ENCODE measurements around the gene UTP14C.
"Not testable (repeated sequence)": the region's sequence is repeated elsewhere in the genome, so short reads cannot be mapped to it uniquely, and the experiment has no call there.

Gene UTP14C

GRCh38 chr13:52024481-52024880 lies at the start of gene UTP14C:
Gene UTP14C (plus strand): TSS chr13:52024691. CDS start chr13:52028805, 4,114 bp downstream.
- DNase-seq (ENCODE audit: low spot score) = no peak

- DNase-seq (ENCODE audit: low spot score) = no peak
Measured at GRCh38 chr13:51976423-51976822, 48.1 kb upstream of the UTP14C start.

GRCh38 chr13:51976890-51977289 lies 47.6 kb upstream of the UTP14C start:
- DNase-seq (ENCODE audit: low spot score) = no peak

- no peak for DNase-seq (ENCODE audit: low spot score)
Measured at GRCh38 chr13:51977625-51978024, 46.9 kb upstream of the UTP14C start.

- DNase-seq (ENCODE audit: low spot score) = no peak
Measured at GRCh38 chr13:51978796-51979556, 45.5 kb upstream of the UTP14C start.

- DNase-seq (ENCODE audit: low spot score) = no peak
Measured at GRCh38 chr13:51980908-51981307, 43.6 kb upstream of the UTP14C start.

- no peak for DNase-seq (ENCODE audit: low spot score)
Measured at GRCh38 chr13:51981355-51981754, 43.1 kb upstream of the UTP14C start.

GRCh38 chr13:51983292-51983691 lies 41.2 kb upstream of the UTP14C start:
- not testable (repeated sequence) for DNase-seq (ENCODE audit: low spot score)

- not testable (repeated sequence) for DNase-seq (ENCODE audit: low spot score)
Measured at GRCh38 chr13:51984904-51985303, 39.6 kb upstream of the UTP14C start.

- no peak for DNase-seq (ENCODE audit: low spot score)
Measured at GRCh38 chr13:51988988-51989618, 35.4 kb upstream of the UTP14C start.

- DNase-seq (ENCODE audit: low spot score) = no peak
Measured at GRCh38 chr13:51993713-51994112, 30.8 kb upstream of the UTP14C start.

- peak; percentile 30 for DNase-seq (ENCODE audit: low spot score)
Measured at GRCh38 chr13:51995677-51996551, 28.6 kb upstream of the UTP14C start.

GRCh38 chr13:51996641-51997040 lies 27.9 kb upstream of the UTP14C start:
- no peak for DNase-seq (ENCODE audit: low spot score)

- DNase-seq (ENCODE audit: low spot score) = no peak
Measured at GRCh38 chr13:51997186-51997585, 27.3 kb upstream of the UTP14C start.

- no peak for DNase-seq (ENCODE audit: low spot score)
Measured at GRCh38 chr13:51997641-51998330, 26.7 kb upstream of the UTP14C start.

- DNase-seq (ENCODE audit: low spot score) = no peak
Measured at GRCh38 chr13:51998723-51999509, 25.6 kb upstream of the UTP14C start.

GRCh38 chr13:51999510-51999911 lies 25.0 kb upstream of the UTP14C start:
- DNase-seq (ENCODE audit: low spot score) = no peak

- no peak for DNase-seq (ENCODE audit: low spot score)
Measured at GRCh38 chr13:51999921-52000320, 24.6 kb upstream of the UTP14C start.

- DNase-seq (ENCODE audit: low spot score) = peak; percentile 57
Measured at GRCh38 chr13:52001120-52001731, 23.3 kb upstream of the UTP14C start.

GRCh38 chr13:52002361-52002760 lies 22.1 kb upstream of the UTP14C start:
- no peak for DNase-seq (ENCODE audit: low spot score)

GRCh38 chr13:52003541-52003940 lies 20.9 kb upstream of the UTP14C start:
- DNase-seq (ENCODE audit: low spot score) = no peak
